Measurements from ENCODE around the gene GALNT13.

DNA sequence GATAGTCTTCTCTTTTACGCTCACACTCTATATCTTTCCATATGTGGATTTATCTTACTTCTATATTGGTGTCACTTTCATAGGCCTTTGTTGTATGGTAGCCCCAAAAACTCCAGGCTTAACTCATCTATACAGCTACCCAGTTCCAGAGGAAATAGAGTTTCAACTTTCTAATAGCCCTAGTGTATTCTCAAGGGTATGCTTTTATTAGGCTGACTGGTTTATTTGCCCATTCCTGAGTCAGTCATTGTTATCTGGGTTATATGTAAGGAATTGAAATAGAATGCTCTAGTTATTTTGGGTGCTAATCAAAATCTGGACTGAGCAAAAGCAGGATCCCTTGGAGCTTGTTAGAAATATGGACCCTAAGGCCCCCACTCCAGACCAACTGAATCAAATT lies 519.3 kb downstream of the GALNT13 start:
- TF ChIP-seq, protein P1, sequence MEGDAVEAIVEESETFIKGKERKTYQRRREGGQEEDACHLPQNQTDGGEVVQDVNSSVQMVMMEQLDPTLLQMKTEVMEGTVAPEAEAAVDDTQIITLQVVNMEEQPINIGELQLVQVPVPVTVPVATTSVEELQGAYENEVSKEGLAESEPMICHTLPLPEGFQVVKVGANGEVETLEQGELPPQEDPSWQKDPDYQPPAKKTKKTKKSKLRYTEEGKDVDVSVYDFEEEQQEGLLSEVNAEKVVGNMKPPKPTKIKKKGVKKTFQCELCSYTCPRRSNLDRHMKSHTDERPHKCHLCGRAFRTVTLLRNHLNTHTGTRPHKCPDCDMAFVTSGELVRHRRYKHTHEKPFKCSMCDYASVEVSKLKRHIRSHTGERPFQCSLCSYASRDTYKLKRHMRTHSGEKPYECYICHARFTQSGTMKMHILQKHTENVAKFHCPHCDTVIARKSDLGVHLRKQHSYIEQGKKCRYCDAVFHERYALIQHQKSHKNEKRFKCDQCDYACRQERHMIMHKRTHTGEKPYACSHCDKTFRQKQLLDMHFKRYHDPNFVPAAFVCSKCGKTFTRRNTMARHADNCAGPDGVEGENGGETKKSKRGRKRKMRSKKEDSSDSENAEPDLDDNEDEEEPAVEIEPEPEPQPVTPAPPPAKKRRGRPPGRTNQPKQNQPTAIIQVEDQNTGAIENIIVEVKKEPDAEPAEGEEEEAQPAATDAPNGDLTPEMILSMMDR (IDR thresholded peaks at IDR 0.05), result no peak
- no peak for TF ChIP-seq EZH2 (IDR thresholded peaks at IDR 0.05; ENCODE audit: borderline replicate concordance, insufficient read depth, low read depth, low read length, poor library complexity, severe bottlenecking)
